Measurements from ENCODE around the gene CPOX. TPM values are rescaled to one million over a fixed set of nuclear protein-coding genes. Genes with fewer than 3 reads are reported as not detected.
"Not testable (repeated sequence)": the region's sequence is repeated elsewhere in the genome, so short reads cannot be mapped to it uniquely, and the experiment has no call there.

The CPOX gene
- total RNA-seq, result 10 to 100 TPM; 21.7 to 25.4 TPM
- polyA plus RNA-seq (ENCODE audit: insufficient read depth, low read depth, low replicate concordance), result 9.3 TPM
- long read RNA-seq, donor 1, transcript CPOX-201 (7 exons, 2,821 nt), result major isoform, 8 of 8 reads
- long read RNA-seq, donor 1, partial matches to known transcripts, result 0 of 8 reads
- long read RNA-seq, donor 1, other reads (novel, unspliced or antisense), result 0 of 8 reads
- long read RNA-seq, donor 2, partial matches to known transcripts, result 0 of 4 reads
- long read RNA-seq, donor 2, other reads (novel, unspliced or antisense), result 0 of 4 reads

DNA sequence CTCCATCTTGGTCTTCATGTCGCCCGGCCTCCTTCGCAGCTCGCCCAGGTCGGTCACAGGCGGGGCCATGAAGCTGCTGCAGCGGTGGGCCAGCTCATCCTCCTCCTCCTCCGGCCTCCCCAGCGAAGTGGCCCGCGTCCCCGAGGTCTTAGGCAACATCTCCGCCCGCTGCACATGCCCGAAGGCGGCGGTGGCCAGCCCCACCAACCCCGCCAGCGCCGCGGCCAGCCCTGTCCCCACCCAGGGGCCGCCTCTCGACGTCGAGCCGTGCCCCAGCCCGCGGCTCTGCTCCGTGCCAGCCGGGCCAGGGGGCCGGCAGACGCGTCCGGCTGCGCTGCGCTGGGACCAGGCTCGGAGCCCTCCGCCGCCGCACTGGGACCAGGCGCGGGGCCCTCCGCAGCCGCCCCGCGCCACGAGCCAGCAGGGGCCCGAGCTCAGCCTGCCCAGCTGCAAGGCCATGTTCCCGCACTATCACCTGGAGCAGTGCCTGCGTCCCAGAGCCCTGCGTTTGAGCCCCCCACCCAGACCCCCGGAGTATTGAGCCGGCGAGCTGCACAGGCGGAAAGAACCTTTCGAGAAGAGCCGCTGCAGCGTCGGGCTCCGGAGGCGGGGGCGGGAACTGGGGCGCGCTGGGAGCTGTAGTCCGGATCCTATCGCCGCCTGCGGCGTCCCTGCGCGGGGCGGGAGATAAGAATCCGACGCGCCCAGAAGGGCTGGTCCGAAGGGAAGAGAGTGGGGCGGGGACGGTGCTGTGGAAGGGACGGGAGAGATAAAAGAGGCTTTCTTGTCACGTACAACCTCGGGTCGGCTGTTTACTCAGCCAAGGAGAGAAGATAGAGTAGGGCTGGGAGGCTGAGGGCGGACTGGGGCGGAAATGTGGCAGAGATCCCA, at the start of gene CPOX:
Gene CPOX (minus strand): TSS at position 566 of the 891 bp plus-strand sequence. CDS start 107 bp downstream, at position 459.
- peaks cover 4% of the 10 kb centered on the region for H3K4me1 ChIP-seq
- TF ChIP-seq POLR2A (IDR thresholded peaks at IDR 0.05), result no peak
- TF ChIP-seq, protein P1, sequence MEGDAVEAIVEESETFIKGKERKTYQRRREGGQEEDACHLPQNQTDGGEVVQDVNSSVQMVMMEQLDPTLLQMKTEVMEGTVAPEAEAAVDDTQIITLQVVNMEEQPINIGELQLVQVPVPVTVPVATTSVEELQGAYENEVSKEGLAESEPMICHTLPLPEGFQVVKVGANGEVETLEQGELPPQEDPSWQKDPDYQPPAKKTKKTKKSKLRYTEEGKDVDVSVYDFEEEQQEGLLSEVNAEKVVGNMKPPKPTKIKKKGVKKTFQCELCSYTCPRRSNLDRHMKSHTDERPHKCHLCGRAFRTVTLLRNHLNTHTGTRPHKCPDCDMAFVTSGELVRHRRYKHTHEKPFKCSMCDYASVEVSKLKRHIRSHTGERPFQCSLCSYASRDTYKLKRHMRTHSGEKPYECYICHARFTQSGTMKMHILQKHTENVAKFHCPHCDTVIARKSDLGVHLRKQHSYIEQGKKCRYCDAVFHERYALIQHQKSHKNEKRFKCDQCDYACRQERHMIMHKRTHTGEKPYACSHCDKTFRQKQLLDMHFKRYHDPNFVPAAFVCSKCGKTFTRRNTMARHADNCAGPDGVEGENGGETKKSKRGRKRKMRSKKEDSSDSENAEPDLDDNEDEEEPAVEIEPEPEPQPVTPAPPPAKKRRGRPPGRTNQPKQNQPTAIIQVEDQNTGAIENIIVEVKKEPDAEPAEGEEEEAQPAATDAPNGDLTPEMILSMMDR (IDR thresholded peaks at IDR 0.05), result no peak
- peak within 1 kb of the TSS; percentile 73 to 81 for H3K4me3 ChIP-seq
- H3K27ac ChIP-seq, result peak within 1 kb of the TSS; percentile 80 to 86
- intact Hi-C loops (cut with DNase I; ENCODE audit: low total_unique reads), result loop anchor here (10.0 kb wide), 1 partner anchor 222 kb away; no protein-coding TSS in a partner anchor
- H3K9me3 ChIP-seq, result no peaks in the 10 kb centered on the region
- 0 to 1% methylated on average over 7 to 53 of the region's 84 CpGs for WGBS, 2 donors
- DNase-seq, result peak; percentile 91
- H3K27me3 ChIP-seq, result no peaks in the 10 kb centered on the region
- H3K36me3 ChIP-seq (ENCODE audit: low read depth, missing control alignments), result no peaks in the 10 kb centered on the region

DNA sequence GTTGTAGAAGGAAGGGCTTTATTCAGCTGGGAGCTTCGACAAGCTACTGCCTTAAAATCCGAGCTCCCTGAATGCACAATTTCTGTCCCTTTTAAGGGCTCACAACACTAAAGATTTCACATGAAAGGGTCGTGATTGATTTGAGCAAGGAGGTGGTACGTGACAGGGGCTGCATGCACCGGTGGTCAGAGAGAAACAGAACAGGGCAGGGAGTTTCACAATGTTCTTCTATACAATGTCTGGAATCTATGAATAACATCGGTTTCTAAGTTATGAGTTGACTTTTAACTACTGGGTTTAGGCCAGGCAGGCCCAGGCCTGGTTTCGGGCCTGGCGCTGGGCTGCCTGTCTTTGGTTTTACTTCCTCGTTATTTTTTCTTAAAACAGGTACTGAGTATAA, 49.4 kb upstream of the CPOX start:
- intact Hi-C loops (cut with DNase I; ENCODE audit: low total_unique reads); DNase-seq; H3K4me1 ChIP-seq; H3K36me3 ChIP-seq (ENCODE audit: low read depth, missing control alignments); H3K27ac ChIP-seq; H3K9me3 ChIP-seq; H3K4me3 ChIP-seq; H3K27me3 ChIP-seq: not testable (repeated sequence)
- 87 to 91% methylated on average over 9 of the region's 9 CpGs for WGBS, 2 donors

DNA sequence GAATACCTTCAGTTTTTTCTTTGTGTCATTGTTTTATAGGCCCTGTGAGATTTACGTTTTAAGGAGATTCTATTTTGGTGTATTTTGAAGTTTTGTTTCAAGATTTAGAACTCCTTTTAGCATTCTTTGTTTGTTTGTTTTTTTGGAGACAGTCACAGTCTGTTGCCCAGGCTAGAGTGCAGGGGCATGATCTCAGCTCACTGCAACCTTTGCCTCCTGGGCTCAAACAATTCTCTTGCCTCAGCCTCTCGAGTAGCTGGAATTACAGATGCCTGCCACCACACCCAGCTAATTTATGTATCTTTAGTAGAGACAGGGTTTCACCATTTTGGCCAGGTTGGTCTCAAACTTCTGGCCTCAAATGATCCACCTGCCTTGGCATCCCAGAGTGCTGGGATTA, 48.3 kb upstream of the CPOX start:
- H3K4me1 ChIP-seq; H3K9me3 ChIP-seq; H3K27ac ChIP-seq; intact Hi-C loops (cut with DNase I; ENCODE audit: low total_unique reads); H3K4me3 ChIP-seq; H3K27me3 ChIP-seq; H3K36me3 ChIP-seq (ENCODE audit: low read depth, missing control alignments); DNase-seq: not testable (repeated sequence)
- WGBS, 2 donors, result 68 to 75% methylated on average over 2 of the region's 2 CpGs

DNA sequence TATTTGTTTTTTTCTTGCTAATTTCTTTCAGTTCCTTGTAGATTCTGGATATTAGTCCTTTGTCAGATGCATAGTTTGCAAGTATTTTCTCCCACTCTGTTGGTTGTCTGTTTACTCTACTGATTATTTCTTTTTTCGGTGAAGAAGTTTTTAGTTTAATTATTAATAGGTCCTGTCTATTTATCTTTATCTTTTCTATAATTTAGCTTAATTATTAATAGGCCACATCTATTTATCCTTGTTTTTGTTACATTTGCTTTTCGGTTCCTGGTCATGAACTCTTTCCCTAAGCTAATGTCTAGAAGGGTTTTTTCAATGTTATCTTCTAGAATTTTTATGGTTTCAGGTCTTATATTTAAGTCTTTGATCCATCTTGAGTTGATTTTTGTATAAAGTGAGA, 45.1 kb upstream of the CPOX start:
- H3K4me1 ChIP-seq; H3K36me3 ChIP-seq (ENCODE audit: low read depth, missing control alignments); H3K9me3 ChIP-seq; H3K27ac ChIP-seq; intact Hi-C loops (cut with DNase I; ENCODE audit: low total_unique reads); H3K4me3 ChIP-seq; DNase-seq; H3K27me3 ChIP-seq: not testable (repeated sequence)
- 92 to 95% methylated on average over 2 of the region's 2 CpGs for WGBS, 2 donors

DNA sequence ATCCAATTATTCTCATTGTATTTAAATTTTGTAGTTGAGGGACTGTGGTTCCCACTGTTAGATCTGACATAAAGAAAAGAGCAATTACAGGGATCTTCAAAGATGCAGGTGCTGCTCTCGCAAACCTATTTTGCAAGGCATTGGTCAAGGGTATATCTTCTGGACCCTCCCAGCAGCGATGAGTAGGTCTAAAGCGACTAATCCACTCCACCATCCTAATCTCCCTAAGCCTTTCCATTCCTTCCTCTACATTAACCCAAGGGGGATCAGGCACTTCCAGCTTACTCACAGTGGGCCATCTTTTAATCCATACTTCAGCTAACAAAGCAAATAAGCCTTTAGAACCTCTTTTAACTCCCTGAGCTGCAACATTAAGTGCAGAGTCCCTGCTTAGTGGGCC, 37.0 kb upstream of the CPOX start:
- no peaks in the 10 kb centered on the region for H3K27me3 ChIP-seq
- no peak overlapping the region for H3K4me3 ChIP-seq
- no peak for DNase-seq
- no peaks in the 10 kb centered on the region for H3K4me1 ChIP-seq
- H3K36me3 ChIP-seq (ENCODE audit: low read depth, missing control alignments), result no peaks in the 10 kb centered on the region
- TF ChIP-seq, protein P1 (IDR thresholded peaks at IDR 0.05), result no peak
- TF ChIP-seq POLR2A (IDR thresholded peaks at IDR 0.05), result no peak
- 92 to 95% methylated on average over 3 of the region's 3 CpGs for WGBS, 2 donors
- intact Hi-C loops (cut with DNase I; ENCODE audit: low total_unique reads), result no loop called here
- H3K9me3 ChIP-seq, result no peaks in the 10 kb centered on the region
- no peak overlapping the region for H3K27ac ChIP-seq

DNA sequence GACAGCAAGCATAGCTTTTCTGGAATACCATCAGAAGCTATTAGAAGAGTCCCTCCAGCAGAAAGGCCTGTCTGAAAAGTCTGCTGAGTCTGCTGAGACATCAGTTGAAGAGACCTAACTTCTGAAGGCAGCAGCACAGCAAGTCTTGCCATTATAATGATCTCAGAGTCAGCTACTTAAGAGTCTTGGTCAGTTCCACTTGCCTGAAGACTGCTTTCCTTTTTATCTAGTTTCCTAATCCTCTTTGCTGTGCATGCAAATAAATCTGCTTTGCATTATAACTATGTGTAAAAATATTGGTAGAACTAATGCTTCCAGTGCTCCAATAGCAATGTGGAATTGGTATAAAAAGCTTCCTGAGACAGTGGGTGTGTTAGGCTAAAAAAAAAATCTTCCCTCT, 34.9 kb upstream of the CPOX start:
- intact Hi-C loops (cut with DNase I; ENCODE audit: low total_unique reads), result no loop called here

More for the DNA sequence above, 34.9 kb upstream of the CPOX start:
- H3K36me3 ChIP-seq (ENCODE audit: low read depth, missing control alignments), result no peaks in the 10 kb centered on the region
- no peaks in the 10 kb centered on the region for H3K9me3 ChIP-seq
- no peaks in the 10 kb centered on the region for H3K4me1 ChIP-seq
- H3K27me3 ChIP-seq, result no peaks in the 10 kb centered on the region
- no peak overlapping the region for H3K27ac ChIP-seq
- H3K4me3 ChIP-seq, result no peak overlapping the region
- no peak for DNase-seq
- TF ChIP-seq, protein P1 (IDR thresholded peaks at IDR 0.05), result no peak
- no peak for TF ChIP-seq POLR2A (IDR thresholded peaks at IDR 0.05)
